ENCODE data around the gene BORCS5.

Gene BORCS5

DNA sequence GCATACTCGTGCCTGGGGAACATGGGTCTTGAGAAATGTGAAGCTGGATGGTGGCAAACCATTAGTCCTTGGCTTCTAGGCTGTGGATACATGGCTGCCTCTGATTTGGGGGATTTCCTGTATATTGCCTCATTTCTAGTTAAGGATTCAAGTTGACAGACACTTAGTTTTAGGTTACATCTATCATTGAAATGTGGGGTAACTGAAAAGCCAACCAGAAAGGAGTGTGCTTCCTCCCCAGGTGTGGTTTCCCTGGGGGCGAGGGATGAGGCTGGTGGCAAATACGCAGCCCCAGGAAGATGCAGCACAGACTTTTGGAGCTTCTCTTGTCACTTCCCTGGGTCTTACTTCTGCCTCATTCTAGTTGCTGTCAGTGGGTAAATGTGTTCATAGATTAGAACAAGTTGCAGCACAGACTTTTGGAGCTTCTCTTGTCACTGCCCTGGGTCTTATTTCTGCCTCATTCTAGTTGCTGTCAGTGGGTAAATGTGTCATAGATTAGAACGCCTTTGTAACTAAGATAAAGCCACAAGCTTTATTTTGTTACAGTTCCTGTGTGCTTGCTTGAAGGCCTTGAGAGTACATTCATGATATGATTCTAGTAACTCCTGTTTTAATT lies 85.1 kb downstream of the BORCS5 start:
- TF ChIP-seq, protein P1, sequence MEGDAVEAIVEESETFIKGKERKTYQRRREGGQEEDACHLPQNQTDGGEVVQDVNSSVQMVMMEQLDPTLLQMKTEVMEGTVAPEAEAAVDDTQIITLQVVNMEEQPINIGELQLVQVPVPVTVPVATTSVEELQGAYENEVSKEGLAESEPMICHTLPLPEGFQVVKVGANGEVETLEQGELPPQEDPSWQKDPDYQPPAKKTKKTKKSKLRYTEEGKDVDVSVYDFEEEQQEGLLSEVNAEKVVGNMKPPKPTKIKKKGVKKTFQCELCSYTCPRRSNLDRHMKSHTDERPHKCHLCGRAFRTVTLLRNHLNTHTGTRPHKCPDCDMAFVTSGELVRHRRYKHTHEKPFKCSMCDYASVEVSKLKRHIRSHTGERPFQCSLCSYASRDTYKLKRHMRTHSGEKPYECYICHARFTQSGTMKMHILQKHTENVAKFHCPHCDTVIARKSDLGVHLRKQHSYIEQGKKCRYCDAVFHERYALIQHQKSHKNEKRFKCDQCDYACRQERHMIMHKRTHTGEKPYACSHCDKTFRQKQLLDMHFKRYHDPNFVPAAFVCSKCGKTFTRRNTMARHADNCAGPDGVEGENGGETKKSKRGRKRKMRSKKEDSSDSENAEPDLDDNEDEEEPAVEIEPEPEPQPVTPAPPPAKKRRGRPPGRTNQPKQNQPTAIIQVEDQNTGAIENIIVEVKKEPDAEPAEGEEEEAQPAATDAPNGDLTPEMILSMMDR (IDR thresholded peaks at IDR 0.05; ENCODE audit: insufficient read depth, low read length, poor library complexity, severe bottlenecking) = no peak
- DNase-seq (ENCODE audit: extremely low read depth, insufficient read length) = peak; percentile 33
- Histone ChIP-seq H3K27me3 (replicated peaks; ENCODE audit: control insufficient read depth, insufficient read depth, low read length) (no peaks in the 10 kb centered on the region), H3K36me3 (ENCODE audit: control insufficient read depth, insufficient read depth, low read length) (no peaks in the 10 kb centered on the region), H3K4me3 (replicated peaks; ENCODE audit: low read depth, low read length) (no peak overlapping the region)

- Histone ChIP-seq H3K36me3 (ENCODE audit: control insufficient read depth, insufficient read depth, low read length) (no peaks in the 10 kb centered on the region), H3K4me3 (replicated peaks; ENCODE audit: low read depth, low read length) (no peak overlapping the region), H3K27me3 (replicated peaks; ENCODE audit: control insufficient read depth, insufficient read depth, low read length) (no peaks in the 10 kb centered on the region)
- no peak for DNase-seq (ENCODE audit: extremely low read depth, insufficient read length)
- TF ChIP-seq, protein P1 (IDR thresholded peaks at IDR 0.05; ENCODE audit: insufficient read depth, low read length, poor library complexity, severe bottlenecking) = no peak
These were observed 85.7 kb downstream of the BORCS5 start for GRCh38 chr12:12442548-12443071.

GRCh38 chr12:12443431-12443878 lies 86.6 kb downstream of the BORCS5 start:
- TF ChIP-seq, protein P1 (IDR thresholded peaks at IDR 0.05; ENCODE audit: insufficient read depth, low read length, poor library complexity, severe bottlenecking) = no peak
- Histone ChIP-seq H3K4me3 (replicated peaks; ENCODE audit: low read depth, low read length) (no peak overlapping the region), H3K27me3 (replicated peaks; ENCODE audit: control insufficient read depth, insufficient read depth, low read length) (no peaks in the 10 kb centered on the region), H3K36me3 (ENCODE audit: control insufficient read depth, insufficient read depth, low read length) (no peaks in the 10 kb centered on the region)
- DNase-seq (ENCODE audit: extremely low read depth, insufficient read length) = no peak

- TF ChIP-seq, protein P1 (IDR thresholded peaks at IDR 0.05; ENCODE audit: insufficient read depth, low read length, poor library complexity, severe bottlenecking) = no peak
- no peak for DNase-seq (ENCODE audit: extremely low read depth, insufficient read length)
- H3K27me3 ChIP-seq (replicated peaks; ENCODE audit: control insufficient read depth, insufficient read depth, low read length) = no peaks in the 10 kb centered on the region
- H3K4me3 ChIP-seq (replicated peaks; ENCODE audit: low read depth, low read length) = no peak overlapping the region
- H3K36me3 ChIP-seq (ENCODE audit: control insufficient read depth, insufficient read depth, low read length) = no peaks in the 10 kb centered on the region
These were observed 88.4 kb downstream of the BORCS5 start for GRCh38 chr12:12445165-12445881.

- Histone ChIP-seq H3K36me3 (ENCODE audit: control insufficient read depth, insufficient read depth, low read length) (no peaks in the 10 kb centered on the region), H3K4me3 (replicated peaks; ENCODE audit: low read depth, low read length) (no peak overlapping the region), H3K27me3 (replicated peaks; ENCODE audit: control insufficient read depth, insufficient read depth, low read length) (no peaks in the 10 kb centered on the region)
- TF ChIP-seq, protein P1 (IDR thresholded peaks at IDR 0.05; ENCODE audit: insufficient read depth, low read length, poor library complexity, severe bottlenecking) = no peak
- DNase-seq (ENCODE audit: extremely low read depth, insufficient read length) = no peak
These were observed 89.0 kb downstream of the BORCS5 start for GRCh38 chr12:12445882-12446181.

Data from GM06990 (cell line).